ENCODE results near the gene DOCK11.
"Not testable (repeated sequence)": the region's sequence is repeated elsewhere in the genome, so short reads cannot be mapped to it uniquely, and the experiment has no call there.

DOCK11 gene

GRCh38 chrX:118694638-118695037, 199.0 kb downstream of the DOCK11 start:
- DNase-seq (ENCODE audit: low read depth): no peak

- no peak for DNase-seq (ENCODE audit: low read depth)
Measured at GRCh38 chrX:118698516-118699170, 203.0 kb downstream of the DOCK11 start.

GRCh38 chrX:118702741-118703140, 207.1 kb downstream of the DOCK11 start:
- no peak for DNase-seq (ENCODE audit: low read depth)

- DNase-seq (ENCODE audit: low read depth): no peak
Measured at GRCh38 chrX:118706681-118707080, 211.1 kb downstream of the DOCK11 start.

- no peak for DNase-seq (ENCODE audit: low read depth)
Measured at GRCh38 chrX:118714521-118714920, 218.9 kb downstream of the DOCK11 start.

- not testable (repeated sequence) for DNase-seq (ENCODE audit: low read depth)
Measured at GRCh38 chrX:118715917-118716316, 220.3 kb downstream of the DOCK11 start.

GRCh38 chrX:118716833-118717232, 221.2 kb downstream of the DOCK11 start:
- DNase-seq (ENCODE audit: low read depth): not testable (repeated sequence)

- DNase-seq (ENCODE audit: low read depth): no peak
Measured at GRCh38 chrX:118717678-118718391, 222.2 kb downstream of the DOCK11 start.

- no peak for DNase-seq (ENCODE audit: low read depth)
Measured at GRCh38 chrX:118718737-118719136, 223.1 kb downstream of the DOCK11 start.

GRCh38 chrX:118720058-118720707, 224.6 kb downstream of the DOCK11 start:
- DNase-seq (ENCODE audit: low read depth): no peak

- no peak for DNase-seq (ENCODE audit: low read depth)
Measured at GRCh38 chrX:118723376-118723775, 227.8 kb downstream of the DOCK11 start.

GRCh38 chrX:118724365-118724764, 228.8 kb downstream of the DOCK11 start:
- DNase-seq (ENCODE audit: low read depth): no peak

- DNase-seq (ENCODE audit: low read depth): no peak
Measured at GRCh38 chrX:118724775-118725174, 229.2 kb downstream of the DOCK11 start.

- no peak for DNase-seq (ENCODE audit: low read depth)
Measured at GRCh38 chrX:118726396-118726795, 230.8 kb downstream of the DOCK11 start.

GRCh38 chrX:118726887-118727685, 231.5 kb downstream of the DOCK11 start, which contains the start of gene IL13RA1:
Gene IL13RA1 (plus strand): TSS chrX:118727606. CDS start chrX:118727639, 33 bp downstream.
- DNase-seq (ENCODE audit: low read depth): no peak

GRCh38 chrX:118727686-118728339, 232.2 kb downstream of the DOCK11 start:
- DNase-seq (ENCODE audit: low read depth): no peak

GRCh38 chrX:118729042-118729652, 233.5 kb downstream of the DOCK11 start:
- no peak for DNase-seq (ENCODE audit: low read depth)

GRCh38 chrX:118730500-118731247, 235.1 kb downstream of the DOCK11 start:
- DNase-seq (ENCODE audit: low read depth): no peak

GRCh38 chrX:118732551-118732950, 236.9 kb downstream of the DOCK11 start:
- DNase-seq (ENCODE audit: low read depth): not testable (repeated sequence)

- no peak for DNase-seq (ENCODE audit: low read depth)
Measured at GRCh38 chrX:118734909-118735308, 239.3 kb downstream of the DOCK11 start.
